ENCODE data around the gene KCTD13.

GRCh38 chr16:29925105-29925756, 795 bp downstream of the KCTD13 start:
- TF ChIP-seq, protein P1, sequence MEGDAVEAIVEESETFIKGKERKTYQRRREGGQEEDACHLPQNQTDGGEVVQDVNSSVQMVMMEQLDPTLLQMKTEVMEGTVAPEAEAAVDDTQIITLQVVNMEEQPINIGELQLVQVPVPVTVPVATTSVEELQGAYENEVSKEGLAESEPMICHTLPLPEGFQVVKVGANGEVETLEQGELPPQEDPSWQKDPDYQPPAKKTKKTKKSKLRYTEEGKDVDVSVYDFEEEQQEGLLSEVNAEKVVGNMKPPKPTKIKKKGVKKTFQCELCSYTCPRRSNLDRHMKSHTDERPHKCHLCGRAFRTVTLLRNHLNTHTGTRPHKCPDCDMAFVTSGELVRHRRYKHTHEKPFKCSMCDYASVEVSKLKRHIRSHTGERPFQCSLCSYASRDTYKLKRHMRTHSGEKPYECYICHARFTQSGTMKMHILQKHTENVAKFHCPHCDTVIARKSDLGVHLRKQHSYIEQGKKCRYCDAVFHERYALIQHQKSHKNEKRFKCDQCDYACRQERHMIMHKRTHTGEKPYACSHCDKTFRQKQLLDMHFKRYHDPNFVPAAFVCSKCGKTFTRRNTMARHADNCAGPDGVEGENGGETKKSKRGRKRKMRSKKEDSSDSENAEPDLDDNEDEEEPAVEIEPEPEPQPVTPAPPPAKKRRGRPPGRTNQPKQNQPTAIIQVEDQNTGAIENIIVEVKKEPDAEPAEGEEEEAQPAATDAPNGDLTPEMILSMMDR (IDR thresholded peaks at IDR 0.05): no peak
- TF ChIP-seq POLR2A (IDR thresholded peaks at IDR 0.05) (no peak), POLR2AphosphoS5 (IDR thresholded peaks at IDR 0.05) (no peak), EP300 (IDR thresholded peaks at IDR 0.05) (no peak)
